Caco-2 (cell line): Measurements from ENCODE around the gene SMAD7. TPM values are rescaled to one million over a fixed set of nuclear protein-coding genes. Genes with fewer than 3 reads are reported as not detected.

ENCODE experiments used
- BruUV-seq: library from RNA; stranded (reverse); fragments of 400-500 nt; replicated peaks from 2 replicates; lab custom pipeline; 2021; lab: Mats Ljungman, UMichigan
- CTCF ChIA-PET: fragments of 300-600 bp; sonication (Branson Sonifier 250); formaldehyde crosslinking; loops from one replicate; lab custom pipeline; 2022; ENCODE audit warnings: antibody characterized with exemption; lab: Charles Lee
- POLR2A ChIA-PET: fragments of 300-600 bp; sonication (Branson Sonifier 250); formaldehyde crosslinking; loops from one replicate; lab custom pipeline; 2022; ENCODE audit warnings: antibody characterized with exemption; lab: Charles Lee
- DNase-seq, 2 experiments: peaks; one replicate each; pipeline versions ENCODE4 v3.0.0 to v3.0.0-alpha.2; 2020 to 2022
- H3K27me3 ChIP-seq: replicated peaks from 2 replicates; pipeline ENCODE4 v1.6.0; 2011; ENCODE audit warnings: low read length; ENCODE audit not compliant: control insufficient read depth, insufficient read depth
- H3K36me3 ChIP-seq: 2 replicates; pipeline ENCODE4 v1.5.1; 2011; ENCODE audit warnings: low read length; ENCODE audit not compliant: control insufficient read depth, insufficient read depth
- H3K4me1 ChIP-seq: fragments of 250-450 bp; sonication (Bioruptor Pico); 2 replicates; pipeline ENCODE4 v1.5.1; 2020; ENCODE audit warnings: mild to moderate bottlenecking
- H3K4me3 ChIP-seq: 2 replicates; pipeline ENCODE4 v1.5.1; 2011; ENCODE audit warnings: low read depth, mild to moderate bottlenecking, control low read depth, low read length
- H3K9me3 ChIP-seq: fragments of 250-450 bp; sonication (Bioruptor Pico); 2 replicates; pipeline ENCODE4 v1.5.1; 2020; ENCODE audit warnings: mild to moderate bottlenecking, moderate library complexity
- H3K27ac Mint-ChIP-seq: one replicate; pipeline ENCODE4 v1.8.0; 2022; ENCODE audit warnings: mixed read lengths; ENCODE audit not compliant: unreplicated experiment
- H3K27me3 Mint-ChIP-seq: one replicate; pipeline ENCODE4 v1.8.0; 2022; ENCODE audit warnings: mixed read lengths; ENCODE audit not compliant: insufficient read depth, unreplicated experiment
- H3K36me3 Mint-ChIP-seq: one replicate; pipeline ENCODE4 v1.8.0; 2022; ENCODE audit warnings: mild to moderate bottlenecking, mixed read lengths; ENCODE audit not compliant: insufficient read depth, unreplicated experiment
- H3K4me1 Mint-ChIP-seq: one replicate; pipeline ENCODE4 v1.8.0; 2022; ENCODE audit warnings: low read depth, mixed read lengths; ENCODE audit not compliant: unreplicated experiment
- H3K4me3 Mint-ChIP-seq: one replicate; pipeline ENCODE4 v1.8.0; 2022; ENCODE audit warnings: mild to moderate bottlenecking, moderate library complexity, mixed read lengths; ENCODE audit not compliant: unreplicated experiment
- H3K9me3 Mint-ChIP-seq: one replicate; pipeline ENCODE4 v1.8.0; 2022; ENCODE audit warnings: mixed read lengths; ENCODE audit not compliant: unreplicated experiment
- CTCF ChIP-seq, 2 experiments: fragments of 200-600 bp in 1 of 2; IDR thresholded peaks; 1 replicate in 1 of 2; 2 replicates in 1 of 2; pipeline versions ENCODE4 v1.5.1 to v1.8.0; 2011 to 2022; ENCODE audit warnings: antibody characterized with exemption in 1 of 2, control low read depth in 1 of 2, inconsistent platforms in 1 of 2, low read depth in 1 of 2, low read length in 1 of 2, mild to moderate bottlenecking in 1 of 2, moderate library complexity in 1 of 2; ENCODE audit not compliant: insufficient read depth in 1 of 2, severe bottlenecking in 1 of 2, unreplicated experiment in 1 of 2
- intact Hi-C: fragments of 100-400 bp; cut with micrococcal nuclease; formaldehyde crosslinking; loops from one replicate; pipeline ENCODE4 v1.10.0; 2022; ENCODE audit not compliant: unreplicated experiment
- total RNA-seq: library from RNA; stranded (reverse); gene quantifications from 2 replicates; pipeline ENCODE4 v1.2.3, GENCODE V29; 2022

Gene SMAD7
- total RNA-seq, 1 experiment from 2014 or later, result 9.3 TPM

GRCh38 chr18:48967545-48967944, 16.8 kb upstream of the SMAD7 start:
- H3K36me3 Mint-ChIP-seq, result no peaks in the 10 kb centered on the region
- CTCF ChIA-PET, result no interaction called here
- H3K9me3 Mint-ChIP-seq, result no peaks in the 10 kb centered on the region
- H3K27me3 Mint-ChIP-seq, result no peaks in the 10 kb centered on the region
- intact Hi-C loops, result no loop called here
- POLR2A ChIA-PET, result no interaction called here
- no peak overlapping the region for H3K27ac Mint-ChIP-seq
- TF ChIP-seq CTCF (IDR thresholded peaks at IDR 0.05; ENCODE audit: insufficient read depth in 1 of 2, low read depth in 1 of 2, low read length in 1 of 2, severe bottlenecking in 1 of 2, unreplicated experiment in 1 of 2), result no peak
- no peaks in the 10 kb centered on the region for H3K4me1 ChIP-seq
- no peak for DNase-seq
- H3K27me3 ChIP-seq, result no peaks in the 10 kb centered on the region
- H3K4me1 Mint-ChIP-seq, result no peaks in the 10 kb centered on the region
- BruUV-seq, result no TSS peak
- no peak overlapping the region for H3K4me3 ChIP-seq
- no peak overlapping the region for H3K4me3 Mint-ChIP-seq
- no peaks in the 10 kb centered on the region for H3K9me3 ChIP-seq
- no peaks in the 10 kb centered on the region for H3K36me3 ChIP-seq

- Histone ChIP-seq H3K9me3 (no peaks in the 10 kb centered on the region), H3K36me3 (no peaks in the 10 kb centered on the region), H3K4me3 (no peak overlapping the region), H3K4me1 (no peaks in the 10 kb centered on the region), H3K27me3 (no peaks in the 10 kb centered on the region)
- ChIA-PET POLR2A (no interaction called here), CTCF (no interaction called here)
- TF ChIP-seq CTCF (IDR thresholded peaks at IDR 0.05; ENCODE audit: insufficient read depth in 1 of 2, low read depth in 1 of 2, low read length in 1 of 2, severe bottlenecking in 1 of 2, unreplicated experiment in 1 of 2), result no peak
- Mint-ChIP-seq H3K27me3 (no peaks in the 10 kb centered on the region), H3K27ac (no peak overlapping the region), H3K4me1 (no peaks in the 10 kb centered on the region), H3K36me3 (no peaks in the 10 kb centered on the region), H3K4me3 (no peak overlapping the region), H3K9me3 (no peaks in the 10 kb centered on the region)
- no TSS peak for BruUV-seq
- intact Hi-C loops, result no loop called here
- no peak for DNase-seq
These were observed 15.8 kb upstream of the SMAD7 start for GRCh38 chr18:48966523-48966922.

GRCh38 chr18:48963586-48964470, 13.1 kb upstream of the SMAD7 start:
- no peak for TF ChIP-seq CTCF (IDR thresholded peaks at IDR 0.05; ENCODE audit: insufficient read depth in 1 of 2, low read depth in 1 of 2, low read length in 1 of 2, severe bottlenecking in 1 of 2, unreplicated experiment in 1 of 2)
- Histone ChIP-seq H3K36me3 (no peaks in the 10 kb centered on the region), H3K9me3 (no peaks in the 10 kb centered on the region), H3K27me3 (no peaks in the 10 kb centered on the region), H3K4me1 (no peaks in the 10 kb centered on the region), H3K4me3 (no peak overlapping the region)
- H3K9me3 Mint-ChIP-seq, result no peaks in the 10 kb centered on the region
- BruUV-seq, result no TSS peak
- CTCF ChIA-PET, result no interaction called here
- POLR2A ChIA-PET, result no interaction called here
- H3K36me3 Mint-ChIP-seq, result no peaks in the 10 kb centered on the region
- H3K4me3 Mint-ChIP-seq, result no peak overlapping the region
- H3K27ac Mint-ChIP-seq, result no peak overlapping the region
- H3K4me1 Mint-ChIP-seq, result peaks cover 6% of the 10 kb centered on the region
- intact Hi-C loops, result no loop called here
- DNase-seq, result no peak
- H3K27me3 Mint-ChIP-seq, result no peaks in the 10 kb centered on the region
